ENCODE results near the gene SLAIN2. TPM values are rescaled to one million over a fixed set of nuclear protein-coding genes. Genes with fewer than 3 reads are reported as not detected.

SLAIN2 gene
- total RNA-seq, 1 donor from 2014 or later: 90.5 TPM

DNA sequence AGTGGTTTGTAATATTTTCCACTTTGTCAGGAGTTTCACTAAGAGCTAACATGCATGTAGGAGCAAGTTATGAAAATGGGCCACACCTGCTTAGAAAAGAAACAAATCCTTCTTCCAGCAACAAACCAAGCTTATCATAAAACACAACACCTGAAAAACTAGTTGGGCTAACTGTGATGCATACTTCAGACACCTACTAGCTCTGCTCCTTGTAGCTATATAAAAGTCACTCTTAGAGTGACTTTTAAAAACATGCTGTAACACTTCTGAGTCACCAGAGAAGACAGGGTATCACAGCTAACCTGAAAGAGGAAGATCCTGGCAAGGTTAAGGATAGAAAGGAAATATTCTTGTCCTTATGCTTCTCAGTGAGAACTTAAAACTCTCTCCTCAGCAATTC, 3.6 kb upstream of the SLAIN2 start:
- Mint-ChIP-seq H3K27ac (ENCODE audit: unreplicated experiment) (peak overlapping the region; percentile 43), H3K4me3 (ENCODE audit: unreplicated experiment) (no peak overlapping the region), H3K4me1 (ENCODE audit: low read depth, unreplicated experiment) (peaks cover 28% of the 10 kb centered on the region), H3K36me3 (ENCODE audit: low read depth, unreplicated experiment) (no peaks in the 10 kb centered on the region), H3K9me3 (ENCODE audit: unreplicated experiment) (no peaks in the 10 kb centered on the region), H3K27me3 (ENCODE audit: low read depth, unreplicated experiment) (no peaks in the 10 kb centered on the region)
- no peak for TF ChIP-seq EZH2 (IDR thresholded peaks at IDR 0.05; ENCODE audit: insufficient read depth, low read length)
- TF ChIP-seq, protein P1, sequence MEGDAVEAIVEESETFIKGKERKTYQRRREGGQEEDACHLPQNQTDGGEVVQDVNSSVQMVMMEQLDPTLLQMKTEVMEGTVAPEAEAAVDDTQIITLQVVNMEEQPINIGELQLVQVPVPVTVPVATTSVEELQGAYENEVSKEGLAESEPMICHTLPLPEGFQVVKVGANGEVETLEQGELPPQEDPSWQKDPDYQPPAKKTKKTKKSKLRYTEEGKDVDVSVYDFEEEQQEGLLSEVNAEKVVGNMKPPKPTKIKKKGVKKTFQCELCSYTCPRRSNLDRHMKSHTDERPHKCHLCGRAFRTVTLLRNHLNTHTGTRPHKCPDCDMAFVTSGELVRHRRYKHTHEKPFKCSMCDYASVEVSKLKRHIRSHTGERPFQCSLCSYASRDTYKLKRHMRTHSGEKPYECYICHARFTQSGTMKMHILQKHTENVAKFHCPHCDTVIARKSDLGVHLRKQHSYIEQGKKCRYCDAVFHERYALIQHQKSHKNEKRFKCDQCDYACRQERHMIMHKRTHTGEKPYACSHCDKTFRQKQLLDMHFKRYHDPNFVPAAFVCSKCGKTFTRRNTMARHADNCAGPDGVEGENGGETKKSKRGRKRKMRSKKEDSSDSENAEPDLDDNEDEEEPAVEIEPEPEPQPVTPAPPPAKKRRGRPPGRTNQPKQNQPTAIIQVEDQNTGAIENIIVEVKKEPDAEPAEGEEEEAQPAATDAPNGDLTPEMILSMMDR (IDR thresholded peaks at IDR 0.05; ENCODE audit: insufficient read depth, low read depth, low read length): no peak
- Histone ChIP-seq H3K9ac (ENCODE audit: low read length) (no peak overlapping the region), H3K27ac (ENCODE audit: low read depth, low read length) (no peak overlapping the region), H3K4me1 (ENCODE audit: insufficient read depth, low read length) (peaks cover 8% of the 10 kb centered on the region), H3K9me3 (ENCODE audit: insufficient read depth, low read depth, low read length) (no peaks in the 10 kb centered on the region), H3K27me3 (ENCODE audit: insufficient read depth, low read length) (no peaks in the 10 kb centered on the region), H4K20me1 (ENCODE audit: insufficient read depth, low read length) (peaks cover 7% of the 10 kb centered on the region), H2AFZ (ENCODE audit: low read depth, low read length) (no peak overlapping the region), H3K36me3 (ENCODE audit: insufficient read depth, low read length) (no peaks in the 10 kb centered on the region), H3K79me2 (ENCODE audit: insufficient read depth, low read length) (peaks cover 19% of the 10 kb centered on the region), H3K4me3 (ENCODE audit: insufficient read depth, low read depth, low read length) (no peak overlapping the region), H3K4me2 (ENCODE audit: low read length) (no peak overlapping the region)
- no peak for DNase-seq (ENCODE audit: low read depth)
- no peak for FAIRE-seq

DNA sequence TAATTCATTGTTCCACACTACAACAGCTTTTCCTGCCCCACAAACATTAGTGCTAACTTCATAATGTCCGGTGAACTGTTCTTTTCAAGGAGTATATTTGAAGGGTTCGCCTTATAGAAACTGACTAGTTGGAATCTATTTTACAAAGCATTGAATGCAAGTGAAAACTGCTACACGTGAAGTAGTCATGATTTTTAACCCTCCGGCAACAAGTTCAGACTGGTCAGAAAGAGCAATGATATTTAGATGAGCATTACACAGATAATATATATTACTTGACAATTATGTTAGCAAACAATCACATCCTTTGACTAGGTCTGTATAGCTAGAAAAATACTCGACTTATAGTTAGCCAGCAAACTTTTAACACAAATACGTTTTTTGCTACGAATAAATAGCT, 1.7 kb upstream of the SLAIN2 start:
- H3K9me3 ChIP-seq (ENCODE audit: insufficient read depth, low read depth, low read length): no peaks in the 10 kb centered on the region
- TF ChIP-seq EZH2 (IDR thresholded peaks at IDR 0.05; ENCODE audit: insufficient read depth, low read length): no peak
- H3K4me1 ChIP-seq (ENCODE audit: insufficient read depth, low read length): peaks cover 8% of the 10 kb centered on the region
- peaks cover 40% of the 10 kb centered on the region for H3K4me1 Mint-ChIP-seq (ENCODE audit: low read depth, unreplicated experiment)
- peak overlapping the region; percentile 90 for H3K4me2 ChIP-seq (ENCODE audit: low read length)
- H3K27me3 ChIP-seq (ENCODE audit: insufficient read depth, low read length): no peaks in the 10 kb centered on the region
- no peaks in the 10 kb centered on the region for H3K9me3 Mint-ChIP-seq (ENCODE audit: unreplicated experiment)
- DNase-seq (ENCODE audit: low read depth): no peak
- peak overlapping the region; percentile 95 for H3K9ac ChIP-seq (ENCODE audit: low read length)
- H3K27me3 Mint-ChIP-seq (ENCODE audit: low read depth, unreplicated experiment): no peaks in the 10 kb centered on the region
- no peak for FAIRE-seq
- H3K36me3 ChIP-seq (ENCODE audit: insufficient read depth, low read length): no peaks in the 10 kb centered on the region
- H4K20me1 ChIP-seq (ENCODE audit: insufficient read depth, low read length): peaks cover 26% of the 10 kb centered on the region
- peaks cover 39% of the 10 kb centered on the region for H3K79me2 ChIP-seq (ENCODE audit: insufficient read depth, low read length)
- H3K4me3 Mint-ChIP-seq (ENCODE audit: unreplicated experiment): peak overlapping the region; percentile 85
- H2AFZ ChIP-seq (ENCODE audit: low read depth, low read length): no peak overlapping the region
- H3K27ac Mint-ChIP-seq (ENCODE audit: unreplicated experiment): peak overlapping the region; percentile 99
- no peaks in the 10 kb centered on the region for H3K36me3 Mint-ChIP-seq (ENCODE audit: low read depth, unreplicated experiment)
- no peak overlapping the region for H3K4me3 ChIP-seq (ENCODE audit: insufficient read depth, low read depth, low read length)
- peak overlapping the region; percentile 96 for H3K27ac ChIP-seq (ENCODE audit: low read depth, low read length)

DNA sequence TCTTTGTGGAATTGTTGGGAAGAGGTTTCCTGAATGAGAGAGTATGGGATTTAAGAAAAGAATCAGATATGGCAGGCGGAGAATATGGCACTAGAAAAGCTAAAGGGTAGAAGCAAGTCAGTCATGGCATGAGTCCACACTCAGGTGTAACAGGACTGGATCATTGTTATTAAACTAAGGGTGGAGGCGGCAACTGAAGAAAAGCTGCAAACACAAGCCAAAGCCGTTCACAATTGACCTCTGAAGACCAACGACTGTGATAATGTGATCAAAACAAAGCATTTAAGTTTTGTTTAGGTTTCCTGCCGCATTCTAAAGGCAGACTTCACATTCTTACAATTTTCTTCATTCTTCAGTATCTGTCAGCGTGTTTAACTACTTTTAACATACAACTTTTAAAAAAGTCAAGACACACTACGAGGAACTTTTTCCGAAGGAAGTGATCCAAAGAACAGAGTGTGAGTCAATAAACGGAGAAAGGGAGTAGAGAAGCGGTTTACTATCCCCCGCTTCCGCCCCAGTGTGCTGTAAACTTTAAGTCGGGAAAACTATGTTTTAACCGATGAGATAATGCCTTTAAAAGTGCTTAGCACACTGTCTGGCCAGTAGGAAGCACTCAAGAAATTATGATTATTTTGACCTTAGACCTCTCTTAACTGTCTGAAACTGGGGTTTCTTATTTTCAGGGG, 909 bp upstream of the SLAIN2 start:
- Histone ChIP-seq H3K4me2 (ENCODE audit: low read length) (peak overlapping the region; percentile 90), H3K27me3 (ENCODE audit: insufficient read depth, low read length) (no peaks in the 10 kb centered on the region), H3K9ac (ENCODE audit: low read length) (peak overlapping the region; percentile 95), H3K79me2 (ENCODE audit: insufficient read depth, low read length) (peaks cover 46% of the 10 kb centered on the region), H3K27ac (ENCODE audit: low read depth, low read length) (peak overlapping the region; percentile 96), H3K9me3 (ENCODE audit: insufficient read depth, low read depth, low read length) (no peaks in the 10 kb centered on the region), H3K4me1 (ENCODE audit: insufficient read depth, low read length) (peaks cover 8% of the 10 kb centered on the region), H2AFZ (ENCODE audit: low read depth, low read length) (peak overlapping the region; percentile 57), H3K36me3 (ENCODE audit: insufficient read depth, low read length) (no peaks in the 10 kb centered on the region), H3K4me3 (ENCODE audit: insufficient read depth, low read depth, low read length) (peak overlapping the region; percentile 74), H4K20me1 (ENCODE audit: insufficient read depth, low read length) (peaks cover 33% of the 10 kb centered on the region)
- H3K4me1 Mint-ChIP-seq (ENCODE audit: low read depth, unreplicated experiment): peaks cover 47% of the 10 kb centered on the region
- peak overlapping the region; percentile 99 for H3K27ac Mint-ChIP-seq (ENCODE audit: unreplicated experiment)
- no peaks in the 10 kb centered on the region for H3K27me3 Mint-ChIP-seq (ENCODE audit: low read depth, unreplicated experiment)
- H3K9me3 Mint-ChIP-seq (ENCODE audit: unreplicated experiment): no peaks in the 10 kb centered on the region
- FAIRE-seq (peak; percentile 50), DNase-seq (ENCODE audit: low read depth) (peak; percentile 73)
- TF ChIP-seq EZH2 (IDR thresholded peaks at IDR 0.05; ENCODE audit: insufficient read depth, low read length): no peak
- TF ChIP-seq, protein P1 (IDR thresholded peaks at IDR 0.05; ENCODE audit: insufficient read depth, low read depth, low read length): no peak
- no peaks in the 10 kb centered on the region for H3K36me3 Mint-ChIP-seq (ENCODE audit: low read depth, unreplicated experiment)
- peak overlapping the region; percentile 85 for H3K4me3 Mint-ChIP-seq (ENCODE audit: unreplicated experiment)
